HG03571 (cell line): ENCODE results near the gene RECQL.
"Not testable (repeated sequence)": the region's sequence is repeated elsewhere in the genome, so short reads cannot be mapped to it uniquely, and the experiment has no call there.

Experiments
- ATAC-seq: cut with Tn5 transposase; IDR thresholded peaks from one replicate; pipeline ENCODE4 v1.9.1; 2021; ENCODE audit not compliant: unreplicated experiment

RECQL gene

DNA sequence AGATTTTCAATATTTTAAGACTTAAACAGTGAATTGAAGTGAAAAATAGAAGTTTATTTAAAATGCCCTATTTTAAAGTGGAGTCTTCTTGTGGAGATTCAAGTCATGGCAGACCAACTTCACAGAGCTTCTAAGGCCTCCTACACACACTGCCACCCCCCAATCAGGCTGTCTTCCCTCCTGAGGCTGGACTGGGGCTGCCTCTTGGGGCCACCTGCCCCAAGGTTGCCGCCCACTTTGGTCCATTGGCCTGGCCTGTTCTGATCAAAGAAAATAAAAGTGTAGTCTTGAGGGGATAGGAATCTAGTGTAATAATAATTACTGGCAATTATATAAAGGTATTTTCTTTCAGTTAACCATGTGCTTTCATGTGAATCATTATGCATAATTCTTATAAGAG, 1.4 kb upstream of the RECQL start:
- no peak for ATAC-seq

DNA sequence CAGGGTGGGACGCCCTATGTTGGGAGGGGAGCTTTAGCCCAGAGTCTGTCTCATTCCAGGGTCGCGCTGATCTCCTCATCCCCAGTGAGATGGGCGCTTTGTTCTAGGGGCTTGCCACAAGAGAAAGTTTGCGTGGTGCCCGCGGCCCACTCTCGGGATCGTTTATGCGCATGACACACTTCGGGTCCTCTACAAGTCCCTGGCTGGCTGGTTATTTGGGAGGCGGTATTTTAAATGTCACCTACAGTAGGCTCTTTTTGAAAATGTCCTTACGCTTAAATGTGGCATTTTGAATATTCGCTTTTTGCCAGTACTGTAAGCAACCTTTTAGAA, 695 bp upstream of the RECQL start:
- no peak for ATAC-seq

DNA sequence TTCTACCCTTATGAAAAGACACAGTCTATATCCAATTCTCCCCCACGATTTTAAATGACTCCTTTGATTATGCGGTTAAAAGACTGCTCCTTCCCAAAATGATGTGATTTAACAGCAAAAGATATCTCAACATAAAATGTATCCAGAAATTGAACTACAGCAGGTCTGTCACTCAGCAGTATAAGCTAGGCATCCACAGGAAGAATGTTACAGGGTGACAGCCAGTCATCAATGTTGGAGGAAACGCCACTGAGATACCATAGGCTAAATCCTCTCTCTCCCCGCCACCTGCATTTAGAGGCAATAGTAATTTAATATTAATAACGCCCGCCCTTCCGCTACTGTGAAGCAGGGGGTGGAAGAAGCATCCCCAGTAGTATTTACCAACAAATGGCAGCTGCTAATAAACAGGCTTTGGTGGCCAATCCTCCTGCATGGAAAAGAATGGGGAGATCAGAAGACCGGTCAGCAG, 613 bp downstream of the RECQL start:
- ATAC-seq: peak; percentile 2

DNA sequence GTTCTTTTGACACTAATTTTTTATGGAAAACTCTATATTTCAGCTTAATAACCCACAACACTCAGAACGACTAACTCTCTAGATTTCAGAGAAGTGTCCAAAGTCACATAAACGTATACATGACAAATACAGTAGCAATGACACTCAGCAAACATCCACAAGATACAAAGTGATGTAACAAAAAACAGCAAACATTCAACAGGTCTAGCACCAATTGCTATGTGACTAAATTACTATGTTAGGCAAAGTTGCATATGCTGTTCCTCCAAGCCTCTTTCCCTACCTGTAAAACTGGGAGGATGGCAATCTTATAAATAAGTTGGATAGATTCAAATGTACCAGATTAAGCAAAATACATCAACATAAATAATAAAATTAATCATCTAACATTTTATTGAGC, 1.7 kb downstream of the RECQL start:
- no peak for ATAC-seq

DNA sequence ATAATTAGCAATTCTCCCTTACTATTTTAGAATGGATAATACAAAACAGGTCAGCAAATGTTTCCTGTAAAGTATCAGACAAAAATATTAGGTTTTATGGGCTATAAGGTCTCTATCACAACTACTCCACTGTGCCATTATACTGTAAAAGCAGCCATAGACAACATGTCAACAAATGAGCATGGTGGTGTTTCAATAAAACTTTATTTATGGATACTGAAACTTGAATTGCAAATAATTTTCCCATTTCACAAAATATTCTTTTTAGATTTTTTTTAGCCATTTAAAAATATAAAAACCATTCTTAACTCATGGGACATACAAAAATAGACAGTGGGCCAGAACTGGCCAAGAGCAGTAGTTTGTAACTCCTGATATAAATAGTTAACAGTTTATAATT, 15.4 kb downstream of the RECQL start:
- ATAC-seq: no peak

DNA sequence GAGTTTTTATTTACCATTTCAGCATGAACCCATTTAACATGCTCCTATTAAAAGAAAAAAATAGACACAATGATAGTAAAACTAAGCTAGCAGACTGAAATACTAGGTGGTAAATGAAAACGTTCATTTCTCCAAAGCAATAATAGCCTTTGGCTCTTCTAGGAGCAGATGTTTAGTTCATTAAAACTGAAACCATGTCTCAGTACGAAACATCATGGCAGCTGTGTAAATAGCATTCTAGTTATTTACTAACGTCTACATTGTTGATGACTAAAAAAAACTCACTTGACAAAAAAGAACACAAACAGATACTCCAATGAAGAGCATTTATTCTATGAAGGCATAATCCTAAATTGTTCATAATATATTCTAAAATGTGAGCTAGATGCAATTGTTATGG, 17.9 kb downstream of the RECQL start:
- no peak for ATAC-seq

DNA sequence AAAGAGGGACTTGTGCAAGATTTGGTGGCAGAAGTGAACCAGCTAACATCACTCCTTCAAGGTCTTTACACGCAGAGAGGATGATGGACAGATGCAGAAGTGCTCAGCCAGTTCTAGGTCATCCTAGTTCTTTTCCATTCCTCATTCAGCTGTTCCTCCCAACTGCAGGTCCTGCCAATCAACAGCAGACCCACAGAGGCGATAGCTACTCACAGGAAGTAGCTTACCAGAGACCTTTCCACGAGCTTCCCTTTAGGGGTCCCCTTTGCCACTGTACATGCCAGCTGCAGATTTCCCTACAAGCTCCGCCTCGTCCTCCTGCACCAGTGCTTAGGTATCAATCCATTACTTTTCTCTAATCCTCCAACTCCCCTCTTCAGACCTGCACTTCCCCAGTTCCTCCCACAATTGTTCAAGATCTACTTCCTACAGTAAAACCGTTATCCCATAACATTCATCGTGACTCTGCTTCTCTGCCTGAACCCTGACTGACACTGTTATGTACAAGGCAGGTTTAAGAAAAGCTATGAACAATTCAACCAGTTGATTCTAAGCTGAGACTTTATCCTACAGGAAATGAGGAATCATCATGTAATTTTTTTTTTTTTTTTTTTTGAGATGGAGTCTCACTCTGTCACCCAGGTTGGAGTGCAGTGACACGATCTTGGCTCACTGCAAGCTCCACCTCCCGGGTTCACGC, 22.5 kb downstream of the RECQL start:
- no peak for ATAC-seq

DNA sequence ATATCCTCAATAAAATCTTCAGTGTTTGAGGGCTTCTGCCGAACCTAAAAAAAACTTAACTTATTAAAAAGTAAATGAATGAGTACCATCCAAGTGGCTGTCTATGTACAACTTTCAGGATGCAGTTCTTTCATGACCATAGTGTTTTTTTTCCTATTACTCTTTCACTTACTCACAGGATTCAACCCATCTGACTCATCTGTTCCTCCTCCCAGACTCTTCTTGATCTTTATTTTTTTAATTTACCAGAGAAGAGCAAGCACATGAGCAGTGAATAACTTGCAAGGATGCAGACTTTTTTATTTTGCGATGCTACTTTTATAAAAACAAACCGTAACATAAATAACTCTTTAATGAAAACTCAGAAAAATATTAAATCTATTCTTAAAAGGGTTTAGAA, 24.5 kb downstream of the RECQL start:
- no peak for ATAC-seq

DNA sequence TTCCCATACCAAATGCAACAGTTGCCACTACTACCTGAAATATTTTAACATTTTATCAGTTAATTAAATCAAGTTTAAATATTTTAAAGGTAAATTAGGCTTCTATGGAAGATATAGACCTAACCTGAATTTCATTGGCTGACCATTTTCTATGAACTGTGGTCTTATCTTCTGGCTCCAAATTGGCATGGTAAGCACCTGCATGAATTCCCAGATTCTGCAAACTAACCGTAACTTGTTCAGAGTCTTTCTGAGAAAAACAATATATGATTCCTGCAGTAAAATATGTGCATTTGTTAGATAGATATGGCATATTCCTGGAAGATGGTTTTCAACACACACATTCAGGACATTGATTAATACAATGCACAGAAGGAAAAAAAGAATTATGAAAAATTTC, 25.9 kb downstream of the RECQL start:
- ATAC-seq: no peak

DNA sequence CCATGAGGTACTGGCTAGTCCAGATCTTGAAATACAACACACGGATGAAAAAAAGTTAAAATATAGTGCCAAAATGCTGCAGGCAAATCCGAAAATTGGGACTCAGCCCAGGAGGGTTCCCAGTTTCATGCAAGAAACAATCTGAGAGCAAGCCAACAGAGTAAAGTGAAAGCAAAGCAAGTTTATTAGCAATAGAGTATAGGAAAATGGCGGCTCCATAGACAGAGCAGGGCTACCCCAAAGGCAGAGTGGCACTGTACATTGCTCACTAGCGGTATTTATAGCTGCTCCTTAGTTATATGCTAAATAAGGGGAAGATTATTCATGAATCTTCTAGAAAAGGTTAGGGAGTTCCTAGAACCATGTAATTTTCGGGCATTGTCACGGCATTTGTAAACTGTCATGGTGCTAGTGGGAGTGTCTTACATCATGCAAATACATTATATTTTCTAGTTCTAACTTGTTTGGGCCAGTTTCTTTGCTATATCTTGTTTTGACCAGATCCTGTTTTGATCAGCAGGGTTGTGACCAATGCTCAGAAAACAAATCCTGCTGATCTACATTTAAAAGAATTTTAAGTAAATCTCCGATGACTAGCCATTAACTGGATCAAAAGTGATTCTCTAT, 29.1 kb downstream of the RECQL start:
- ATAC-seq: no peak

DNA sequence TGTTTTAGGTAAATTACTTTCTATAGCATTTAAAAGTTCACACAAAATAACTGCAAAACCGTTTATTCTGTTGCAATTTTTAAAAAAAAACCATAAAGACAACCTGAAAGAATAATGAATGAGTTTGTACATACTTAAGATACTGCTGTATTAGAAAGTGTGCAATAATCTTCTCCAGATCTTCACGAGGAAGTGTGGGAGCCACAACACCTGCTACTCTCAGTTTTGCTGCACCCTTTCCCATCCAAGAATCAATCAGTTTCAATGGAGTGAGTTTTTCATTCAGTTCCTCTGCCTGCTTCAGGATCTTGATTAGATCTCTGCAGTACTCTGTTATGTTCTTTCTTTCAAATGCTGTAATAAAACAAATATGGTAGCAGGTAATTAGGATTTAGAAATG, 30.1 kb downstream of the RECQL start:
- no peak for ATAC-seq

DNA sequence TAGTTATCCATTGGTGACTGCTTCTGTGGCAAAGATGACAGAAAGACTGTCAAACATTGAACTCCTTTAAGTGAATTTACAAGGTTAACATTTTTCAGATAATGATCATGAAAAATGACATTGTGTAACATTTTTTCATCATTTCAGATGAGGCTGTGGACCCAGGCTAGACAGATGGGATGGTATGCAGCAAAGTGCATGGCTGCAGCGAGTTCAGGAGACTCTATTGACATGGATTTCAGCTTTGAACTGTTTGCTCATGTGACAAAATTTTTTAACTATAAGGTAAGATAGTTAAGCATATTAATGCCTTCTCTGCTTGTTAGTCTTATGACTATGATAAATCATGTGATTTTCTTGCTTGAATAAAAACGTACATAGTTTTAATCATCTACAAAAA, 34.1 kb downstream of the RECQL start:
- not testable (repeated sequence) for ATAC-seq

DNA sequence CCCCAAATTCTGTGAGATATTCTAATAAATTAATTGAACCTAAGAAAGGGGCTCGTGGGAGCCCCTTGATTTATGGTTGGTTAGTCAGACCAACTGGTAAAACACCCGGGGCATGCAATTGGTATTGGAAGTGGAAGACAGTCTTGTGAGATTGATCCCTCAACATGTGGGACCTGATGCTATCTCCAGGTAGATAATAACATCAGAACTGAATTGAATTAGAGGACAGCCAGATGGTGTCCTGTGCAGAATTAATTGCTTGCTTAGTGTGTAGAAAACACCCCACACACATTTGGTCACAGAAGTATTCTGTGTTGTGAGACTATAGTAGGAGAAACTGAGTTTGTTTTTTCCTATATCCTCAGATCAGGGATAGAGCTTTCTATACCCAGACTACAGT, 42.0 kb downstream of the RECQL start:
- no peak for ATAC-seq

DNA sequence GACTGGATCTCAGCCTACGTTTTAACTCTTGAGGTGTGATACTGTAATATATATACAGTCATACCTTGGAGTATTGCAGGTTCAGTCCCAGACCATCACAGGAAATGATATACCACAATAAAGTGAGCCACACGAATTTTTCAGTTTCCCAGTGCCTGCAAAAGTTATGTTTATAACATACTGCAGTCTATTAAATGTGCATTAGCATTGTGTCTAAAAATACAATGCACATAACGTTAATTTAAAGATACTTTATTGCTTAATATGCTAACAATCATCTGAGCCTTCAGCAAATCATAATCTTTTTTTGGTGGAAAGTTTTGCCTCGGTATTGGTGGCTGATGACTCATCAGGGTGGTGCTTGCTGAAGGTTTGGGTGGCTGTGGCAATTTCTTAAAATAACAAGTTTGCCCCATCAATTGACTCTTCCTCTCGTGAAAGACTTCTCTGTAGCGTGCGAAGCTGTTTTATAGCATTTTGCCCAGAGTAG, 45.1 kb downstream of the RECQL start:
- ATAC-seq: no peak

DNA sequence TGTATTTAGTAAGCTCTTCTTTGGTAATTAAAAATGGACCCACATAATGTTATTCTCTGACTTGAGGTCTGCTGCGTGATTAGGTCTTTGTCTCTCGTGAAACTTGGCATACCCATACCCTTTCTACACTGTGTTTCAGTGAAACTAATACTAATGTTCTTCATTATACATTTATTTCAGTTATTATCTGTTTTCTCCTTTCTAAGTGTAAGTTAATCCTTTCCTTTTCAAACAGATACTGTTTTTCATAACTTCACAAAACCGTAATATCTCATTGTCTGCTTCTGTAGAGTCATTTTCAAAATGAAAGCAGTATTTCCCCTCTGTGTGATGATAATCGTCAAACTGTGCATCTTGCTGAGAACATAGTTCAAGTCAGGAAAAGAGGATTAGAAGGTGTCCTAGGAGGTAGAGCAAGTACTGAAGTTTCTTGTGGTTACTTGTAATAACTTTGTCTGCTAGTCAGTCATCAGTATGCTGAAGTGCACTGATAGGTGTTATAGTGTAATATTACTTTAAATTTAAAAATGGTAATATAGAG, 48.1 kb downstream of the RECQL start:
- peak; percentile 79 for ATAC-seq

DNA sequence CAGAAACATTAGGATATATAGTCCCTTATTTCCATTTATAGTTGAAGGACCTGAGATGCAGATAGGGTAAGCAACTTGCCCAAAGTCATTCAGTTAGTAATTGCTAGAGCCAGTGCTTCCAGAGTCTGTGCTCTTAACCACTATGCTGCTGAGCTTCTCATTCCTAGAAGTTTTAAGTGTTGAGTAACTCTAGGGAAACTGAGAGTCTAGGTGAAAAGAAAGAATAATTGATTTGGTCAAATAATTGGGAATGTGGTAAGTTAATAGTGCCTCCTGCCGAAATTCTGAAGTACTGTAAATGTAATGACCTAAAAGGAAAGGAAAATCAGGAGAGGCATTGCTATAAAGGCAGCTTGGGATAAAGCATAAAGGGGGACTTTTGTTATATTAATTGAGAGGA, 49.9 kb downstream of the RECQL start:
- ATAC-seq: no peak

DNA sequence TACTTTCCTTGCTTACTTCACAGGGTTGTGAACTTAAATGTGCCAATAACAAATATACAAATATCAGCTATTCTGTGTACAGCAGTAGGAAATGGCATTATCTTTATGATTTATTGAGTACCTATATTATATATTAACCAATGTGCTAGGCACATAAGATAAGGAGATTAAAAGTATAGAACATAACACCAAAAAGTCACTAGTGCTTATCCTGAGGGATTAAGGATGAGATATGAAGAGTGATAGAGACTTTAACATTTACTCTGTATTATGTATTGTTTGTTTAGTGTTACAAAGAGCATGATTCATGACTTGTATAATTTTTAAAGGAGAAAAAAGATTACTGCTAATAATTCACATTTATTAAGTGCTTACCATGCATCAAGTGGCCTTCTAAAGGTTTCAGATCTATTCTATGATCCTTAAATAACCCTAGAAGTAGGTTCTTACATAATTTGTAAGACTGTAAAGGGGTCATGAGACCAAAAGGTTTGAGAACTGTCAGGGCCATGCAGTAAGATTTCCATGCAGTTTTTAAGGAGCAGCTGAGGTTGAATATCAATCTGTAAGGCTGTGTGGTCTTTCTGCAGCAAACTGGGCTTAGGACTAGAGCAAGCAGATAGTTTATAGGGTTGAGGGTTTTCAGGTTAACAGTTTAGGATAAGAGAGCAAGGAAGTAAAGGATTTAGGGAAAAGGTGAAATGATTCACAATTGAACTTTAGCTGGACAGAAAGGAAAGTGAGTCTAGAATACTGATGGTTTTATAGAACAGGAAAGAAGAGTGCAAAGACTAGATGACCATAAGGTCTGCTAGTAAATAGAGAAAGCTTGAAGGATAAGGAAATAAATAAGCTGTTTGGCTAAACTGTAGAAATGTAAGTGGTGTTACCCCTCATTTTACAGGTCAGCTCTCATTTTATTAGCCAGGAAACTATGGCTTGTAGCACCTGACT, 57.0 kb downstream of the RECQL start:
- ATAC-seq: no peak

DNA sequence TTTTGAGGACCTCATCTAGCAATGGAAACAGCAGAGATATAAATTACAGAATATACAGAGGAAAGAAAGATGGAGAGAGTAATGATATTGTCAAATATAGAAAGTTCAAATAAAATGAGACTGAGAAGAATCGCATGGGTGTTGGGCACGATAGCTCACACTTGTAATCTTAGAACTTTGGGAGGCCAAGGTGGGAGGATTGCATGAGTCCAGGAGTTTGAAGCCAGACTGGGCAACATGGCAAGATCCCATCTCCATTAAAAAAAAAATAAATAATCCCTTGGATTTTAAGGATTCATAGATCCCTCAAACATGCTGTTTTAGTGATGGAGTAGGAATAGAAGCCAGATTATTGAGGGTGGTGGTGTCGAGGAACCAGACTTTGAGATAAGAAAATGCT, 62.1 kb downstream of the RECQL start:
- ATAC-seq: no peak

DNA sequence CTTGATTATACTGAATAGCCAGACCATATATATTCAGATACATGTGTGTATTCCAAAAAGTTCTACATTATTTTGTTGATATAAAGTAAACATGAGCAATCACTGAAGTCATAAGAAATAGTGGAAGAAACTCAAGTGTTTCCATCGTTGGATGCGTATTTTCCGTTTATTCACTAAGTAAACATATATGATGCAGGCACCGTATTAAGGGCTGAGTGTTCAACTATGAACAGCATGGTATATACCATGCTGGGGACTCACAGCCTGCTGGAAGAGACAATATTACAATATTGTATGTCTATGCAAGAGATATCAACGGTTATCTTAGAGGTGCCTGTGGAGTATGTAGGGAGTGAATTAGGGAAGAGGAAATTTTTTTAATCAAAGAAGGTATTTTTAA, 62.8 kb downstream of the RECQL start:
- no peak for ATAC-seq

DNA sequence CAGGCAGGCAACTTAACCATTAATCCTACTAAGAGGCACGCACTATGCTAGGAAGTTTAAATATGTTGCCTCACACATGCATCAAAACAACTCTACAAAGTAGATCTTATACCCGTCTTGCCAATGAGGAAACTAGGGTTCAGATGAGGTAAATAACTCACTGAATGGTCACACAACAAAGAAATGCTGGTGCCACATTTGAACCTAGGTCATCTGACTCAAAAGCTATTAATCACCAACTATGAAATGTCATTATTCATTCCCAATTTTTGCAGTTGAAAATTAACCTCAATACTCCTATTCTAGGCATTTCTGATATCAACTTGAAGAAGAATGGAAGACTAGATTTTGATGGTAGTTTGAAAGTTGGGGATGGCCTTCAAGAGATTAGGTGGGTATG, 66.7 kb downstream of the RECQL start:
- no peak for ATAC-seq

DNA sequence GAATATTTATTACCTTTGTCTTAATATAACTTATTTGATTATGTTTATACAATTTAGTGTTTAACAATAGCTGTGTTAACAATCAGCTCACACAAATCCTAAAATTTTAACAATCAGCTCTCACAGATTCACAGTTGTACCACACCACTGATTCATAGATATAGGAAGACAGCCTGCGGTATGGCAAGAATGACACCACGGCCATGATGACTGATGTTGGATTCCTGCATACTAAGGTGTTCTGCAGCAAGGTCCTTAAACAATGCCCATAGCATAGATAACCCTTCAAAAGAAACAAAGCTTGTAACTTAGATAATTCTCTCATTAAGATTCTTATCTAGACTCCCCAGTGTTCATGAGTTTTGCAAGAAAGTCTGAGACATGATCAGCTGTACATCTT, 67.9 kb downstream of the RECQL start:
- ATAC-seq: no peak

DNA sequence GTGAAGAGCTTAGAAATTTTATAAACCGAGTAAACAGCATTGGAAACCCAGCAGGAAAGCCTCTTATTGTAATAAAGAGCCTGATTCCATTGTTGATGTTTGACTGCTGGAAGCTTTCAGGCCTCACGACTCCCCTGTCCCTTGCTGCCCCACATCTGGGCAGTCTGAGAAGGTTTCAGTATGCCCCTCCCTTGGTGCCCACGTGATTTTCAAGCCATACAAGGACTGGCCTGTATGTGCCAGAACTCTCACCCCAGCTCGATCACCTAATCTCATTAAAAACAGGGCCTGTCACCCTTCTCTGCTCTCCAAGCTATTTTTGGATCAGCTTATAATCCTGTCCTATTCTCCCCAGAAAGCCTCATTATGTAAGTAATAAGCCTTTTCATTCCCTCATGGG, 71.4 kb downstream of the RECQL start:
- no peak for ATAC-seq
